ENCODE data around the gene PKHD1.
"Not testable (repeated sequence)": the region's sequence is repeated elsewhere in the genome, so short reads cannot be mapped to it uniquely, and the experiment has no call there.

PKHD1 gene

GRCh38 chr6:51913265-51913664 lies 174.1 kb downstream of the PKHD1 start:
- DNase-seq = no peak

- no peak for DNase-seq
These were observed 176.6 kb downstream of the PKHD1 start for GRCh38 chr6:51910851-51911250.

DNA sequence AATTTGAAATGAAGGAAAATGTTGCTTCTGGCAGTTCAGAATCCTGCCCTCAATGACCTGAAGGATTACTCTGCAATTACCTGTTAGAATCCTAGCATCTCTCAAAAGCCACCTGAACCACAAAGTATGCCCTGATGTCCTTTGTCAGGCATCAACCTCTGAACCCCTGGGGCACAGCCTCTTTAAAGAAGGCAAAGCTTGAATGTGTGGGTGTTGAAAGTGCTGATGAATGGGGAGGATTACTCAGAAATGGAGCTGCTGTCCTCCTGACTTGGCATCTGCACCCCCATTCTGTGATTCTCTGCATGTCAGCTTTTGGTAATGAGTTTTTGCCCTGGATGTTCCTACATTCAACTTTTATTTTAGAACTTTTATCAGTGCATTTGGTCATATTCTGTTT lies 179.2 kb downstream of the PKHD1 start:
- DNase-seq = no peak

DNA sequence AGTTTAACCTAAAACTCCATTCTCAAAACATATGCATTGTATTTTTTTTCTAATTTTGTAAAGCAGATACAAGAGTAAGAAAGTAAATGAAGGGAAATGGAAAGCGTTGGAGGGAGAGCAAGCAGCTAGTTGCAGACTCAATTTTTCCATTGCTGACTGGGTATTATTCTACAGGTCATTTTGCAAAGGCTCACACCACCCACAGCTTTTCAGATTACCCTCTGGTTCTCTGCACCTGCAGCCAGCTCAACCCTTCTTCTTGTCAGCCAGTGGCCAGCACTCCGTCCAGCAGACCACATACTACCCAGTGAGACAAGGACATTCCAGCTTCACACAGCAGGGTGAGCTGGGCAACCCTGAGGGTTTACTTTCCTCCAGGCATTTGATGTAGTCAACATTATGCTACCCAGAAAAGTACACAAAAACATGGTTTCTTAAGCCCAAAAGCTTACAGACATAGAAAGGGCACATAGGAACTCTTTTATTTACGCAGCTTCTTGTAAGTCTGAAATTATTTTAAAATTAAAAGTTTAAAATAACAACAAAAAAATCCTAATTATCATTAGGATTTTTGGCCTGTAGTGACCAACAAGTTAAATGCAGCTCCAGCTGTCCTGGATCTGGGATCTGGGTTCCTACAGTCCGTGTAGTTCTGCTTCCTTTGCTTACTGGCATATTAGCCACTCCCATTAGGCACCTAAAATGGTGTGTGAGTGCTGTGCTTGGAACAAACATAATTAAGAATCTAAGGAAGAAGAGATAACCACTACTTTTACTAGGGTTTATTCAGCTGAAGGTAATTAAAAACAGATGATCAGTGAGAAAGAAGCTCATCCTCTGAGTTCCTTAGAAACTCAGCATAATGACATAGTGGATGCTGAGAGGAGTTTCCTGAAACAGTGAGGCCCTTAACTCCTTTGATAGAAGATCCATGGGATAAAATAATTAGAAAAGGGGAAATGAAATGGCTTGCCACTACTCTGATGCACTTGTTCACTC lies 185.3 kb downstream of the PKHD1 start:
- no peak for DNase-seq

DNA sequence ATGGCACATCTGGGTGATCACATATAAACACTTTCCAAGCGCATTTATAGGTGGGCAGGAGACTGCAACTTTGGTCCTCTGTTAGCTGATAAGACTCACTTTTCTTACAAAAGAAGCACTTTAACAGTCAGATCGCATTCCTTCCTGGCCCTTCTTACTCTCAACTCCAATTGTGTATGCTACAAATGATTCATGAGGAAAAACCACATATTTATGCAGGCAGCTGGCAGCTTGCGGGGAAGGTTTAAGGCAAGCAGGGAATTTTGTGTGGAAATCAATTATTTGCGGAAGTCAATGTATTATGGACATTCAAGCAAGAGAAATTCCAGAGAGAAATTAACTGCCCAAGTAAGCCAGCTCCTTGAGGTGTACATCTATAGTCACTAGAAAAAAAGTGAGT lies 194.0 kb downstream of the PKHD1 start:
- DNase-seq = no peak

DNA sequence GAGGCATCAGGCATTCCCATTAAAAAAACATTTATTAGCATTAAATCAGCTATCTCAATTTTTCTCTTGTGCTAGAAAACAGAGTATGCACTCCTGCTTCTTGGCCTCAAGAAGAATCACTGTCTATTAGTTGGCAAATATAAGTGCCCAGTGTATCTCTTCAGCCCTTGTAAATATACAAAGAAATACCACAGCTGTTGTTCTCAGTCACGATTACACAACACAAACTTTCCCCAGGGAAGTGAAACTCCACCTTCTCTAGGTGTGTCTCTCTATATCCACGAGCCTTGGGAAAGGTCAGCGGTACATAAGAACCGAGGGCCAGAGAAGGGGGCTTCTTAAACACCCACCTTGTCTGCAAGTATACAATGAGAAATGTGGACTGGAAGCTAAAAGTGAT lies 194.7 kb downstream of the PKHD1 start:
- DNase-seq = no peak

GRCh38 chr6:51892339-51892738 lies 195.1 kb downstream of the PKHD1 start:
- no peak for DNase-seq

GRCh38 chr6:51891784-51892183 lies 195.6 kb downstream of the PKHD1 start:
- no peak for DNase-seq

- no peak for DNase-seq
These were observed 199.6 kb downstream of the PKHD1 start for GRCh38 chr6:51887859-51888258.

- DNase-seq = no peak
These were observed 201.5 kb downstream of the PKHD1 start for GRCh38 chr6:51885957-51886356.

DNA sequence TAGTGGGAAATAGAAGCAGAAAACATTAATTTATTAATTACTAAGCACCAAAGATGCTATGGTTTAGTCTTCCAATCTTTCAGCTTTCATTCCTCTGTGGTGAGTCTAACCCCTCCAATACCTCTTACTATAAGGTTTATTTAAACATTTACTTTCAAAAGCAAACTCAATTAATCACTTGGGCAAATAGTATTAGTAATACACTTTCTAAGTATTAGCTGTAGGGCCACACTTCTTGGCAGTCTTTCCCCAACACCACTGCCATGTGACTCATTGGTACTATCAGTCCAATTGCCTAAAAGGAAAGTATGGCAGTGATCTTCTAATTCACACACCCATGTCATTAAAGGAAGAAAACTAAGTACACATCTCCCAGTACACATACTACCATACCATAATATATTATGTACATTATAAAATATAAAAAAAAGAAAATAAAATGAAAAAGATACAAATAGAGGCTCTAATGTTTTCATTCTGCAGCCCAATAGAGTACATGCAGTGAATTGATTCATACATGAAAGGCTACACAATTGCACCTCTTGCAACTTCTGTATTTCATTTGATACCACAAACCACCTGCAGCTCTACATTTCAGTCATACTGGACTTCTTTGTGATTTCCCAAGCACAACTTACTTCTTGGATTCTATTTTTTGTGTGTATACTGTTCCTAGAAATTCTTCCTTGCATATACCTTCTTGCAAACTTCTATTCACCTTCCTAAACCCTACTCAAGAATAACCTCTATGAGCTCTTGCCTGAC lies 218.6 kb downstream of the PKHD1 start:
- no peak for DNase-seq

DNA sequence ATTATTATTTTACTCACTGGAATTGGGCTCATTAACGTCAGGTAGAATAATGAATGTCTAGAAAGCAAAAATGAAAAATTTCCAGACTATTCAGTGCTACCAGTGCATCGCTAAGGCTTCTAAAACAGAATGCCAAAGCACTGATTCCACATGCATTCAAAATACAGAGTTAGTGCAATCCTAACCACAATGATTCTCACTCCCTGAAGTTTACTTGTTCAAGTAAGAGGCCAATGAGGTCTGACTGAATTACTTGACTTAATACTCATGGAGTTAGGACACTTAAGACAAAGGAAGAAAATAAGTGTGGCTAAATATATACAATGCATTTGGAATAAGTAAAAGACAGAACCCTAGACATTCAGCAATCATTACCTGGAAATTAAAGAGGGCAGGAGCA lies 220.5 kb downstream of the PKHD1 start:
- DNase-seq = no peak

GRCh38 chr6:51865996-51866395 lies 221.4 kb downstream of the PKHD1 start:
- DNase-seq = no peak

- DNase-seq = no peak
These were observed 222.2 kb downstream of the PKHD1 start for GRCh38 chr6:51865176-51865575.

- DNase-seq = no peak
These were observed 230.3 kb downstream of the PKHD1 start for GRCh38 chr6:51857134-51857533.

- no peak for DNase-seq
These were observed 230.9 kb downstream of the PKHD1 start for GRCh38 chr6:51856508-51856907.

DNA sequence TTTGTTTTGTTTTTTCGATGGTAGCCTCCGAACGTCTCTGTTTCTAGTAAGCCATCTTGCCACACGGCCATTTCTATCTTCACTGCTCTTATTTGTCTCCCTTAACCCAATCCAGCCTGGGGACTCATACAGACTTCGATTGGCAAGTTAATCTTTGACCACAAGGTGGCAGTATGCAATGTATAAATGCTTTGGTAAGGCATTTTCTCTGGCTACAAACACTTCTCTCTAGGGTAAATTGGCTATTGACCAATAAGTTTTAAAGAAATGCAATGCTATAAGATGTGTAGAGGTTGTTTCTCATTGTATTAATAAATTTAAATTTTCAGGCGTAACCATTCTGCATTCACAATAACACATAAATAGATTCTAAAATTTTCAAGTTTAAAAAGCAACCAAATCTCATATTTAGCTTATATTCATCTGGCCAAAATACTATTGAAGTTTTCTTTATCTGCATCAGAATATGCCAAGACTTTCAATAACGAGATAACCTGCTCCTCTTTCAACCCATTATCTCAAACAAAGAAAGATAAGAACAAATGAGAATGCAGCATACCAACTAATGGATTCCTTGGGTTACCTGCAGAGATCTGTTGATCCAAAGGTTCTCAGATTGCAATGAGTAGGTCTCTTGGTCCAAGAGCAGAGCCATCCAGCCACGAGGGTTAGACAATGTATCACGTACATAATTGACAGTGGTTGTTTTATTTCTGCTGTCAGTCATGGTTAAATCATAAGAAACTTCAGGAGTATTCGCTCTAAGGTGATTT lies 231.9 kb downstream of the PKHD1 start:
- DNase-seq = peak; percentile 29 to 75

DNA sequence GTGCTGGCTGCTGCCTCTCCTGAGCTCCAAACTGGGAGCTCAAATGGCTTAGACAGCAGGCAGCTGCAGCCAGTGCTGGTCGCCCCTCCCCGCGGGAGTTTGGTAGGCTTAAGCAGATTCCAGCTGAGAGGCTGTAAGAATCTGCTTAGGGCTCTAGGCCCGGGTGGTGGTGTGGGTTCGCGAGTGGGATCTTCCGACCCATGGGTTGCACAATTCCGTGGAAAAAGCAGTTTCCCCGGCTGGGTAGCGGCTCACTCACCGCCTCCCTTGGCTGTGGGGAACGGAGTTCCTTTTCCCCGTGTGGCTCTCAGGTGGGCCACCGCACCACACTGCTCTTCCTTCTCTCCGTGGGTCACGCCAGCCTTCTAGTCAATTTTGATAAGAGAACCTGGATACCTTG lies 232.5 kb downstream of the PKHD1 start:
- DNase-seq = no peak

DNA sequence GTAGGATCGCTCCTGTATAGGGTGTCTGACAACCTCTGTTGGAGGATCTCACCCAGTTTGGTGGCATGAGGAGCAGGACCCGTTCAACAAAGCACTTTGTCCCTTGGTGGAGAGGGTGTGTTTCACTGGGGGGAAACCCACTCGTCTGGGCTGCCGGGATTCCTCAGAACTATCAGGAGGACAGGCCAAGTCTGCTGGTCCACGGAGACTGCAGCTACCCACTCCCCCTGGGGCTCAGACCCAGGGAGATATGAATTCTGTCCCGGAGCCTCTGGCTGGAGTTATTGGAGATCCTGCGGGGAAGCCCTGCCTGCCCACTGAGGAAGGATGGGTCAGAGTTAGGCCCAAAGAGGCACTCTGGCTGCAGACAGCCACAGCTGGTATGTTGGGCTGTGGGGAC lies 233.1 kb downstream of the PKHD1 start:
- DNase-seq = no peak

DNA sequence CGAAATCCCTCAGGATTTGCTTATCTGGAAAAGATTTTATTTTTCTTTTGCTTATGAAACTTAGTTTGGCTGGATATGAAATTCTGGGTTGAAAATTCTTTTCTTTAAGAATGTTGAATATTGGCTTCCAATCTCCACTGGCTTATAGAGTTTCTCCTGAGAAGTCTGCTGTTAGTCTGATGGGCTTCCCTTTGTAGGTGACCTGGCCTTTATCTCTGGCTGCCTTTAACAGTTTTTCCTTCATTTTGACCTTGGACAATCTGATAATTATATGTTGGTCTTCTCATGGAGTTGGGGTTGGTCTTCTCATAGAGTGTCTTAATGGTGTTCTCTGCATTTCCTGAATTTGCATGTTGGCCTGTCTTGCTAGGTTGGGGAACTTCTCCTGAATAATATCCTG lies 234.3 kb downstream of the PKHD1 start:
- DNase-seq = not testable (repeated sequence)

DNA sequence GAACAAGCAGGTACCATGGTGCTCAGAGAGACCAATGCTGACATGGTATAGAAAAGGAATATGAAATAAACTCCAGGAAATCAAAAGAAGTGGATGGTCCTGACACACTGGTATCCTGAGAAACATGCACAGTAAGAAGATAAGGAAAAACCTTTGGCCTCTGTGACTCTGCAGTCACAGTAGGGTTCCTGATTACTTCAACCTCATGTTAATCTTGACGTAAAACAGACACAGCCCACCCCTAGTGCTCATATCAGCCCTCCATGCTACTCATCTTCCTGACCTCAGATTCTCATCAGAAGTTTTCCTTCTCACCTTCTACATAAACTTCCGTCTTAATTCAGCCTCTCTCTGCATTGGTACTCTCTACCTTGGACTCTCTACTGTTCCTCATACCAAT lies 240.9 kb downstream of the PKHD1 start:
- DNase-seq = no peak

- no peak for DNase-seq
These were observed 243.1 kb downstream of the PKHD1 start for GRCh38 chr6:51844336-51844735.

DNA sequence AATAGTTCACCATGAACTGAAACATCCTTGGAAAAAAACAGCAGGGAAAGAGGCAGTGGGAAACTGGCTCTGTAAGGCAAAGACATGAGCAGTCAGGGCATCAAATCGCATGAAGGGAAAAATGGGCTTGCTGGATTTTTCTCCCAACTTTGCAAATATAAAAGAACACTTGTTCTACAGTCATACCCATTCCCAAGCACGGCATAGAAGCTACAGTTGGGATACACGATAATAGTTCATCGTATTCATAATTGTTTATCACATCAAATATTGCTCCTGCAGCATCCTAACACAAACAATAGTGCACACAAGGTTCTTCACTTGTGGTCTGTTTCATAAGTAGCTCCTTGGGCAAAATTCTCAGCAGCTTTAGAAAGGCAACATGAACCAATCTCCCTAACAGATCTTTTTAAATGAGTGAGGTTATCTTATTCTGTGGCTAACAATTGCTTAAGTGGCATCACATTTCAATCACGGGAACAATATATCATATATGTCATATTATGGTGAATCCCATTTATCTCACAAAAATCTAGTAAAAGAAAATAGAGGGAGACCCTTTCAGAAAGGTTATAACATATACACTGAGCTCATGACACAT lies 243.9 kb downstream of the PKHD1 start:
- no peak for DNase-seq

Data from inflammatory macrophage treated with lipopolysaccharide for 1 hour (primary cell).